Trophoblast cell (in vitro differentiated cells and primary cell): ENCODE results near the gene OR4L1. TPM values are rescaled to one million over a fixed set of nuclear protein-coding genes. Genes with fewer than 3 reads are reported as not detected.

Experiments used
- DNase-seq, 2 donors: peaks; one replicate each; pipeline ENCODE4 v3.0.0-alpha.2; 2016
- H2AFZ ChIP-seq: 2 replicates; pipeline ENCODE4 v1.6.1; 2013; ENCODE audit warnings: low read length, moderate library complexity, mild to moderate bottlenecking; ENCODE audit not compliant: insufficient read depth, poor library complexity
- H2AK5ac ChIP-seq: 2 replicates; pipeline ENCODE4 v1.6.1; 2013; ENCODE audit warnings: mild to moderate bottlenecking, low read length
- H2BK120ac ChIP-seq: 2 replicates; pipeline ENCODE4 v1.6.1; 2013; ENCODE audit warnings: low read length, mild to moderate bottlenecking, moderate library complexity; ENCODE audit not compliant: insufficient read depth, poor library complexity
- H2BK12ac ChIP-seq: 2 replicates; pipeline ENCODE4 v1.6.1; 2013; ENCODE audit warnings: mild to moderate bottlenecking, low read length, moderate library complexity
- H2BK5ac ChIP-seq: 2 replicates; pipeline ENCODE4 v1.6.1; 2013; ENCODE audit warnings: low read length, low read depth, moderate library complexity, mild to moderate bottlenecking; ENCODE audit not compliant: poor library complexity
- H3K14ac ChIP-seq: 2 replicates; pipeline ENCODE4 v1.6.1; 2013; ENCODE audit warnings: mild to moderate bottlenecking, low read length
- H3K18ac ChIP-seq: 2 replicates; pipeline ENCODE4 v1.6.1; 2013; ENCODE audit warnings: mild to moderate bottlenecking, low read length
- H3K23ac ChIP-seq: 2 replicates; pipeline ENCODE4 v1.6.1; 2013; ENCODE audit warnings: low read length
- H3K27ac ChIP-seq: 2 replicates; pipeline ENCODE4 v1.5.1; 2013; ENCODE audit warnings: low read depth, mild to moderate bottlenecking, inconsistent platforms, low read length, moderate library complexity
- H3K27me3 ChIP-seq: 2 replicates; pipeline ENCODE4 v1.6.1; 2013; ENCODE audit warnings: inconsistent platforms, mild to moderate bottlenecking, low read length, moderate library complexity; ENCODE audit not compliant: insufficient read depth
- H3K36me3 ChIP-seq, 2 experiments: 1 replicate in 1 of 2; 2 replicates in 1 of 2; pipeline ENCODE4 v1.6.1; 2013; ENCODE audit warnings: low read length in 2 of 2, mild to moderate bottlenecking in 2 of 2, moderate library complexity in 1 of 2; ENCODE audit not compliant: insufficient read depth in 2 of 2, control insufficient read depth in 1 of 2
- H3K4ac ChIP-seq: 2 replicates; pipeline ENCODE4 v1.6.1; 2013; ENCODE audit warnings: low read depth, mild to moderate bottlenecking, low read length, moderate library complexity
- H3K4me1 ChIP-seq, 2 experiments: 1 replicate in 1 of 2; 2 replicates in 1 of 2; pipeline ENCODE4 v1.6.1; 2013; ENCODE audit warnings: low read length in 2 of 2, mild to moderate bottlenecking in 2 of 2, moderate library complexity in 1 of 2; ENCODE audit not compliant: insufficient read depth in 2 of 2, control insufficient read depth in 1 of 2
- H3K4me2 ChIP-seq: 2 replicates; pipeline ENCODE4 v1.6.1; 2013; ENCODE audit warnings: inconsistent platforms, mild to moderate bottlenecking, low read length, moderate library complexity
- H3K4me3 ChIP-seq: 2 replicates; pipeline ENCODE4 v1.5.1; 2013; ENCODE audit warnings: mild to moderate bottlenecking, low read depth, low read length, inconsistent platforms
- H3K79me1 ChIP-seq: one replicate; pipeline ENCODE4 v1.6.1; 2013; ENCODE audit warnings: low read length
- H3K79me2 ChIP-seq: 2 replicates; pipeline ENCODE4 v1.6.1; 2013; ENCODE audit warnings: low read length, mild to moderate bottlenecking; ENCODE audit not compliant: control insufficient read depth, insufficient read depth, poor library complexity
- H3K9ac ChIP-seq: 2 replicates; pipeline ENCODE4 v1.6.1; 2013; ENCODE audit warnings: mild to moderate bottlenecking, low read length
- H3K9me3 ChIP-seq: 2 replicates; pipeline ENCODE4 v1.6.1; 2013; ENCODE audit warnings: low read depth, mild to moderate bottlenecking, control low read depth, inconsistent platforms, low read length; ENCODE audit not compliant: insufficient read depth
- H4K12ac ChIP-seq: 2 replicates; pipeline ENCODE4 v1.6.1; 2013; ENCODE audit warnings: low read depth, mild to moderate bottlenecking, low read length, moderate library complexity
- H4K8ac ChIP-seq: 2 replicates; pipeline ENCODE4 v1.6.1; 2013; ENCODE audit warnings: low read depth, mild to moderate bottlenecking, low read length, moderate library complexity
- H4K91ac ChIP-seq: one replicate; pipeline ENCODE4 v1.6.1; 2013; ENCODE audit warnings: low read depth, mild to moderate bottlenecking, low read length, moderate library complexity
- WGBS: extraction: QIAGEN DNeasy Blood & Tissue Kit; methylation state at CpG from one replicate; pipeline ENCODE4 v1.1.7; 2013; ENCODE audit warnings: missing lambda C conversion rate; ENCODE audit not compliant: insufficient read length, insufficient coverage; ENCODE audit errors: extremely low coverage; 5-methylcytosine and 5-hydroxymethylcytosine counted together
- polyA plus RNA-seq: library from polyadenylated mRNA; stranded (reverse); fragments of 200-250 nt; gene quantifications from 2 replicates; pipeline ENCODE4 v1.2.3, GENCODE V29; 2013

The OR4L1 gene
- not detected in 2 replicates for polyA plus RNA-seq

- no peaks in the 10 kb centered on the region for H3K36me3 ChIP-seq
- no peak within 1 kb of the TSS for H2AFZ ChIP-seq
- no peak within 1 kb of the TSS for H3K4me3 ChIP-seq
- no CpG with 5 or more reads among the region's 2 CpGs for WGBS
- H2AK5ac ChIP-seq: no peak within 1 kb of the TSS
- H3K27me3 ChIP-seq: no peaks in the 10 kb centered on the region
- no peak within 1 kb of the TSS for H3K23ac ChIP-seq
- H3K4ac ChIP-seq: no peak within 1 kb of the TSS
- H4K8ac ChIP-seq: no peak within 1 kb of the TSS
- H4K12ac ChIP-seq: no peak within 1 kb of the TSS
- no peaks in the 10 kb centered on the region for H3K79me1 ChIP-seq
- H4K91ac ChIP-seq: no peak within 1 kb of the TSS
- peaks cover 14% of the 10 kb centered on the region for H3K9me3 ChIP-seq
- H3K79me2 ChIP-seq: no peaks in the 10 kb centered on the region
- no peak within 1 kb of the TSS for H2BK5ac ChIP-seq
- H2BK120ac ChIP-seq: no peak within 1 kb of the TSS
- H3K14ac ChIP-seq: no peak within 1 kb of the TSS
- no peak within 1 kb of the TSS for H3K9ac ChIP-seq
- no peak within 1 kb of the TSS for H3K27ac ChIP-seq
- DNase-seq: no peak
- H3K18ac ChIP-seq: no peak within 1 kb of the TSS
- no peak within 1 kb of the TSS for H2BK12ac ChIP-seq
- no peaks in the 10 kb centered on the region for H3K4me1 ChIP-seq
- no peak within 1 kb of the TSS for H3K4me2 ChIP-seq
These were observed at the start of gene OR4L1 for GRCh38 chr14:20059745-20060144. OR4L1 (plus strand) TSS chr14:20060045; CDS start chr14:20060045, 0 bp downstream.

- Histone ChIP-seq H3K4me1 (no peaks in the 10 kb centered on the region), H3K9ac (no peak within 1 kb of the TSS), H3K27me3 (no peaks in the 10 kb centered on the region), H2BK120ac (no peak within 1 kb of the TSS), H2AFZ (no peak within 1 kb of the TSS), H3K79me2 (no peaks in the 10 kb centered on the region), H3K14ac (no peak within 1 kb of the TSS), H2BK5ac (no peak within 1 kb of the TSS), H3K27ac (no peak within 1 kb of the TSS), H2AK5ac (no peak within 1 kb of the TSS), H2BK12ac (no peak within 1 kb of the TSS), H4K91ac (no peak within 1 kb of the TSS), H3K18ac (no peak within 1 kb of the TSS), H3K4ac (no peak within 1 kb of the TSS), H4K8ac (no peak within 1 kb of the TSS), H3K79me1 (no peaks in the 10 kb centered on the region), H3K4me2 (no peak within 1 kb of the TSS), H3K36me3 (no peaks in the 10 kb centered on the region), H3K23ac (no peak within 1 kb of the TSS), H3K4me3 (no peak within 1 kb of the TSS), H3K9me3 (peaks cover 8% of the 10 kb centered on the region), H4K12ac (no peak within 1 kb of the TSS)
- no peak for DNase-seq
- no CpG with 5 or more reads among the region's 2 CpGs for WGBS
These were observed 40.5 kb upstream of the OR4L1 start, which contains the start of gene OR4K14 for GRCh38 chr14:20019257-20019865. OR4K14 (minus strand) TSS chr14:20019307; CDS start chr14:20015193, 4,114 bp downstream.

- H4K91ac ChIP-seq: no peak overlapping the region
- no peak overlapping the region for H3K18ac ChIP-seq
- H3K79me2 ChIP-seq: no peaks in the 10 kb centered on the region
- H3K4me2 ChIP-seq: no peak overlapping the region
- no peak overlapping the region for H2AK5ac ChIP-seq
- no peak overlapping the region for H3K14ac ChIP-seq
- no peak overlapping the region for H3K4me3 ChIP-seq
- H2BK120ac ChIP-seq: no peak overlapping the region
- H3K9ac ChIP-seq: no peak overlapping the region
- no peak overlapping the region for H4K8ac ChIP-seq
- no peak overlapping the region for H3K23ac ChIP-seq
- H2BK12ac ChIP-seq: no peak overlapping the region
- H3K36me3 ChIP-seq: no peaks in the 10 kb centered on the region
- DNase-seq: no peak
- no peak overlapping the region for H3K4ac ChIP-seq
- H3K9me3 ChIP-seq: peaks cover 13% of the 10 kb centered on the region
- H3K4me1 ChIP-seq: no peaks in the 10 kb centered on the region
- no peak overlapping the region for H2AFZ ChIP-seq
- H3K79me1 ChIP-seq: no peaks in the 10 kb centered on the region
- no peak overlapping the region for H4K12ac ChIP-seq
- no CpG with 5 or more reads among the region's 6 CpGs for WGBS
- H2BK5ac ChIP-seq: no peak overlapping the region
- H3K27ac ChIP-seq: no peak overlapping the region
- no peaks in the 10 kb centered on the region for H3K27me3 ChIP-seq
These were observed 28.8 kb upstream of the OR4L1 start for GRCh38 chr14:20031058-20031457.

GRCh38 chr14:20035449-20035848 lies 24.4 kb upstream of the OR4L1 start:
- WGBS: no CpG with 5 or more reads among the region's 3 CpGs
- H3K9ac ChIP-seq: no peak overlapping the region
- no peaks in the 10 kb centered on the region for H3K79me1 ChIP-seq
- H2AK5ac ChIP-seq: no peak overlapping the region
- H3K79me2 ChIP-seq: no peaks in the 10 kb centered on the region
- H3K18ac ChIP-seq: no peak overlapping the region
- DNase-seq: no peak
- no peaks in the 10 kb centered on the region for H3K4me1 ChIP-seq
- H3K14ac ChIP-seq: no peak overlapping the region
- no peak overlapping the region for H2BK12ac ChIP-seq
- H3K23ac ChIP-seq: no peak overlapping the region
- H3K4ac ChIP-seq: no peak overlapping the region
- no peak overlapping the region for H4K8ac ChIP-seq
- no peaks in the 10 kb centered on the region for H3K36me3 ChIP-seq
- no peak overlapping the region for H2AFZ ChIP-seq
- no peak overlapping the region for H3K27ac ChIP-seq
- peaks cover 13% of the 10 kb centered on the region for H3K9me3 ChIP-seq
- H3K27me3 ChIP-seq: no peaks in the 10 kb centered on the region
- no peak overlapping the region for H4K12ac ChIP-seq
- H2BK120ac ChIP-seq: no peak overlapping the region
- no peak overlapping the region for H3K4me3 ChIP-seq
- no peak overlapping the region for H4K91ac ChIP-seq
- H3K4me2 ChIP-seq: no peak overlapping the region
- no peak overlapping the region for H2BK5ac ChIP-seq
